Gastroesophageal sphincter (tissue), 4 donors: ENCODE results near the gene ZBTB20. TPM values are rescaled to one million over a fixed set of nuclear protein-coding genes. Genes with fewer than 3 reads are reported as not detected.

ENCODE experiments used
- ATAC-seq: fragments of 150-250 bp; one replicate; pipeline ENCODE4 v1.9.1; 2016; ENCODE audit warnings: mild to moderate bottlenecking, moderate library complexity
- H3K27ac ChIP-seq, 4 donors: fragments of 200-600 bp; sonication (generic) in 3 of 4; 1 replicate in 3 of 4; 2 replicates in 1 of 4; pipeline ENCODE4 v1.5.1; 2016 to 2019
- H3K27me3 ChIP-seq: fragments of 200-600 bp; sonication (generic); one replicate; pipeline ENCODE4 v1.5.1; 2019
- H3K36me3 ChIP-seq, 2 donors: fragments of 200-600 bp; sonication (generic); one replicate each; pipeline ENCODE4 v1.5.1; 2019; ENCODE audit warnings: control low read depth in 1 of 2
- H3K4me1 ChIP-seq, 3 donors: fragments of 200-600 bp; sonication (generic); 1 replicate in 2 of 3; 2 replicates in 1 of 3; pipeline ENCODE4 v1.5.1; 2016 to 2019; ENCODE audit warnings: control low read depth in 2 of 3
- H3K4me3 ChIP-seq, 2 donors: fragments of 200-600 bp; sonication (generic); one replicate each; pipeline ENCODE4 v1.5.1; 2019; ENCODE audit warnings: mild to moderate bottlenecking in 1 of 2, moderate library complexity in 1 of 2
- H3K9me3 ChIP-seq, 3 donors: fragments of 200-600 bp; sonication (generic); one replicate each; pipeline ENCODE4 v1.5.1; 2017 to 2019; ENCODE audit warnings: control low read depth in 2 of 3
- EP300 ChIP-seq: sonication (generic); formaldehyde crosslinking; IDR thresholded peaks from one replicate; pipeline ENCODE4 v1.6.1; 2017; ENCODE audit warnings: antibody characterized with exemption, mild to moderate bottlenecking
- POLR2A ChIP-seq, 2 donors: fragments of 450-650 bp; IDR thresholded peaks; one replicate each; pipeline ENCODE4 v1.6.1; 2017; ENCODE audit warnings: antibody characterized with exemption in 2 of 2, mild to moderate bottlenecking in 2 of 2, moderate library complexity in 1 of 2
- POLR2AphosphoS5 ChIP-seq: sonication (generic); formaldehyde crosslinking; IDR thresholded peaks from one replicate; pipeline ENCODE4 v1.6.1; 2017; ENCODE audit warnings: antibody characterized with exemption
- WGBS, 2 donors: methylation state at CpG; one replicate each; pipeline ENCODE4 v1.1.5; 2018; ENCODE audit warnings: low coverage in 1 of 2; 5-methylcytosine and 5-hydroxymethylcytosine counted together
- total RNA-seq, 4 donors: library from RNA; depleted of rRNA; stranded (reverse); fragments of >200 nt; gene quantifications; one replicate each; pipeline ENCODE4 v1.1.0, GENCODE V29; 2016
- TF ChIP-seq, protein P1 (sequence below), 4 experiments: fragments of 200-600 bp in 2 of 4; fragments of 450-650 bp in 2 of 4; sonication (generic) in 1 of 4; IDR thresholded peaks; one replicate each; pipeline ENCODE4 v1.5.1; 2017 to 2019; ENCODE audit warnings: antibody characterized with exemption in 4 of 4, mild to moderate bottlenecking in 2 of 4, moderate library complexity in 2 of 4

The ZBTB20 gene
- total RNA-seq, 4 donors from 2014 or later, result 53.1 to 113 (median 98.4) TPM

DNA sequence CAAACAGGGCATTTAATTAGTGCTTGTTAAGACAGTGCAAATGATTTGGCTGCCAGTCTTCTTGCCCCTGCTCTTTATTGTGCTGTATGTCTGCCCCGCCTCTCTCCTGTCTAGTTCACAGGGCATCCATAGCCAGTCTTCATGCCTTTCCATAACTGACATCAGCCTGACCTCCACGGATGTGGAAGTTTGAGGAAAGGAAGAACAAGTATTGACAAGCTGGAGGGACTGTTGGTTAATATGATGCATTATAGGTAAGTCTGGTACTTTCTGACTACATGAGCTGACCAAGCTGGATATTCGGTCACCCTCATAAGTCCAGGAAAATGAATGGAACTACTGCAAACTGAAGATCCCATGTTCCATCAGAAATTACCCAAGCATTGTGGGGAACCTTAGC lies 527.3 kb downstream of the ZBTB20 start:
- Histone ChIP-seq H3K4me1 (peaks cover 0 to 38% (median 19%) of the 10 kb centered on the region in 3 donors), H3K27me3 (no peaks in the 10 kb centered on the region), H3K4me3 (no peak overlapping the region), H3K9me3 (no peaks in the 10 kb centered on the region), H3K27ac (no peak overlapping the region), H3K36me3 (no peaks in the 10 kb centered on the region)
- WGBS, 2 donors, result 76 to 90% methylated on average over 3 of the region's 3 CpGs
- ATAC-seq, result no peak
- TF ChIP-seq POLR2A (IDR thresholded peaks at IDR 0.05), result no peak
- TF ChIP-seq EP300, result no peak
- TF ChIP-seq, protein P1, sequence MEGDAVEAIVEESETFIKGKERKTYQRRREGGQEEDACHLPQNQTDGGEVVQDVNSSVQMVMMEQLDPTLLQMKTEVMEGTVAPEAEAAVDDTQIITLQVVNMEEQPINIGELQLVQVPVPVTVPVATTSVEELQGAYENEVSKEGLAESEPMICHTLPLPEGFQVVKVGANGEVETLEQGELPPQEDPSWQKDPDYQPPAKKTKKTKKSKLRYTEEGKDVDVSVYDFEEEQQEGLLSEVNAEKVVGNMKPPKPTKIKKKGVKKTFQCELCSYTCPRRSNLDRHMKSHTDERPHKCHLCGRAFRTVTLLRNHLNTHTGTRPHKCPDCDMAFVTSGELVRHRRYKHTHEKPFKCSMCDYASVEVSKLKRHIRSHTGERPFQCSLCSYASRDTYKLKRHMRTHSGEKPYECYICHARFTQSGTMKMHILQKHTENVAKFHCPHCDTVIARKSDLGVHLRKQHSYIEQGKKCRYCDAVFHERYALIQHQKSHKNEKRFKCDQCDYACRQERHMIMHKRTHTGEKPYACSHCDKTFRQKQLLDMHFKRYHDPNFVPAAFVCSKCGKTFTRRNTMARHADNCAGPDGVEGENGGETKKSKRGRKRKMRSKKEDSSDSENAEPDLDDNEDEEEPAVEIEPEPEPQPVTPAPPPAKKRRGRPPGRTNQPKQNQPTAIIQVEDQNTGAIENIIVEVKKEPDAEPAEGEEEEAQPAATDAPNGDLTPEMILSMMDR (IDR thresholded peaks at IDR 0.05), result no peak
- TF ChIP-seq POLR2AphosphoS5, result no peak

DNA sequence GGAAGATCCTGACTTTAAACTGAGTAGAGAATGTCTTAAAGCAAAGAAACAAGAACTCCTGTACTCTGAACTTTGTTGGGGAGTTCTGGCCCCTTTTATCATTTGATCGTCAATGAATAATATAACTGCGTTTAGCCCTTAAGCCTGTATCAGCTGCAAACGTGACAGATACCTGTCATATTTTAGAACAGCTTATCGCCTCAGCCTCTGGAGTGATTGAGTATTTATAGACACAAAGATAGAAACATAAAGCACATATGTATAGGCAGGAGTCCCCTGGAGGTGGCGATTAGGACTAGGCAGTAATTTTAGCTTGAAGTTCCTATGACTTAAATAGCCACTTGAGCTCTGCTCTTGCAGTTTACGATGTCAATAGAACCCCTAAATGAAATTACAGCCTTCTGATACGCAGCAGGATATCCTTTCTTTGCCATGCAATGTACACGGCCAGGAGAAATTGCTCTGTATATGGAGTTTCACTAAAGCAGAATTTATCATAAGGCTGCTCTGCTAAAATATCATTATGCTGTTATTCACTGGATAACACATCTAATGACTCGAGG lies 531.5 kb downstream of the ZBTB20 start:
- H3K9me3 ChIP-seq, result no peaks in the 10 kb centered on the region
- WGBS, 2 donors, result 89 to 92% methylated on average over 9 of the region's 9 CpGs
- H3K4me3 ChIP-seq, result no peak overlapping the region
- peaks cover 0 to 12% (median 0%) of the 10 kb centered on the region in 3 donors for H3K4me1 ChIP-seq
- H3K27me3 ChIP-seq, result no peaks in the 10 kb centered on the region
- no peaks in the 10 kb centered on the region for H3K36me3 ChIP-seq
- TF ChIP-seq POLR2AphosphoS5 (no peak), EP300 (no peak), POLR2A (IDR thresholded peaks at IDR 0.05) (no peak)
- TF ChIP-seq, protein P1 (IDR thresholded peaks at IDR 0.05), result no peak
- no peak overlapping the region for H3K27ac ChIP-seq
- no peak for ATAC-seq

GRCh38 chr3:114609973-114610630 lies 537.0 kb downstream of the ZBTB20 start:
- no peak for ATAC-seq
- no peaks in the 10 kb centered on the region for H3K27me3 ChIP-seq
- no peaks in the 10 kb centered on the region for H3K9me3 ChIP-seq
- H3K4me3 ChIP-seq, result no peak overlapping the region
- H3K4me1 ChIP-seq, result peaks cover 0 to 25% (median 0%) of the 10 kb centered on the region in 3 donors
- no peak overlapping the region for H3K27ac ChIP-seq
- no peaks in the 10 kb centered on the region for H3K36me3 ChIP-seq
- TF ChIP-seq, protein P1 (IDR thresholded peaks at IDR 0.05), result no peak
- TF ChIP-seq EP300 (no peak), POLR2A (IDR thresholded peaks at IDR 0.05) (no peak), POLR2AphosphoS5 (no peak)
- 71 to 85% methylated on average over 2 of the region's 4 CpGs for WGBS, 2 donors

GRCh38 chr3:114608293-114608692 lies 538.8 kb downstream of the ZBTB20 start:
- peaks cover 0 to 25% (median 0%) of the 10 kb centered on the region in 3 donors for H3K4me1 ChIP-seq
- H3K4me3 ChIP-seq, result no peak overlapping the region
- no peaks in the 10 kb centered on the region for H3K9me3 ChIP-seq
- WGBS, 2 donors, result 50 to 53% methylated on average over 1 of the region's 1 CpG
- no peaks in the 10 kb centered on the region for H3K36me3 ChIP-seq
- TF ChIP-seq, protein P1 (IDR thresholded peaks at IDR 0.05), result no peak
- H3K27me3 ChIP-seq, result no peaks in the 10 kb centered on the region
- peak; percentile 63 for ATAC-seq
- no peak overlapping the region for H3K27ac ChIP-seq

DNA sequence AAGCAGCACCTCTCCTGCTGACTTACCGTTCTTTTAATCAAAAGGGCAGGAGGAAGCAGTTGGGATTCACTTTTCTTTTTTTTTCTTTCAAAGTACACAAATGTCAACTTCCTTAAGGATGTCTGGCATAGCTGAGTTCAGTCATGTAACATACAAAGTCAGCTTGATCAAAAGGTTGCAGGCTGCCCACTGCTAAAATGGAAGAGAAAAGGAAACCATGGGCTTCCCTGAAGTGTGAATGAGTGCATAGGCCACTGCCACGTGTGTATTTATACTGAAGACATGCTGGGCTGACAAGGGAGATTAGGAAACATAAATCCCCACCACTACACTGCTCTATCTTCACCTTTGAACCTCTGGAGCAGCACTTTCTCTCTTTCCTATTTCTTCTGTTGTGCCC lies 540.8 kb downstream of the ZBTB20 start:
- Histone ChIP-seq H3K4me1 (peaks cover 0 to 25% (median 0%) of the 10 kb centered on the region in 3 donors), H3K27ac (no peak overlapping the region), H3K27me3 (no peaks in the 10 kb centered on the region), H3K4me3 (no peak overlapping the region), H3K9me3 (no peaks in the 10 kb centered on the region), H3K36me3 (no peaks in the 10 kb centered on the region)
- 10 to 32% methylated on average over 2 of the region's 2 CpGs for WGBS, 2 donors
- TF ChIP-seq, protein P1 (IDR thresholded peaks at IDR 0.05), result no peak
- TF ChIP-seq POLR2A (IDR thresholded peaks at IDR 0.05), result no peak
- no peak for TF ChIP-seq POLR2AphosphoS5
- no peak for TF ChIP-seq EP300
- ATAC-seq, result no peak
